ENCODE data around the gene BANF1.

- TF ChIP-seq CTCF (IDR thresholded peaks at IDR 0.05) = no peak
- TF ChIP-seq POLR2A (IDR thresholded peaks at IDR 0.05) = no peak
- no peak for TF ChIP-seq EP300 (IDR thresholded peaks at IDR 0.05)
Measured at GRCh38 chr11:66044757-66045156, 42.5 kb downstream of the BANF1 start.

Data from suprapubic skin (tissue), 3 donors.